Measurements from ENCODE around the gene PRXL2C.
A peak's percentile ranks its signal among the peaks of the same experiment; 100 is the strongest.
"Not testable (repeated sequence)": the region's sequence is repeated elsewhere in the genome, so short reads cannot be mapped to it uniquely, and the experiment has no call there.

PRXL2C gene

GRCh38 chr9:96686638-96687335 is 31.7 kb upstream of the PRXL2C start:
- DNase-seq (ENCODE audit: low read depth), result no peak
- no peak overlapping the region for H3K4me3 ChIP-seq (ENCODE audit: low read depth, low read length)
- TF ChIP-seq CTCF (IDR thresholded peaks at IDR 0.05; ENCODE audit: low read depth, low read length), result peak; percentile 8
- TF ChIP-seq, protein P1, sequence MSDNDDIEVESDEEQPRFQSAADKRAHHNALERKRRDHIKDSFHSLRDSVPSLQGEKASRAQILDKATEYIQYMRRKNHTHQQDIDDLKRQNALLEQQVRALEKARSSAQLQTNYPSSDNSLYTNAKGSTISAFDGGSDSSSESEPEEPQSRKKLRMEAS (IDR thresholded peaks at IDR 0.05; ENCODE audit: low read depth, low read length), result no peak

DNA sequence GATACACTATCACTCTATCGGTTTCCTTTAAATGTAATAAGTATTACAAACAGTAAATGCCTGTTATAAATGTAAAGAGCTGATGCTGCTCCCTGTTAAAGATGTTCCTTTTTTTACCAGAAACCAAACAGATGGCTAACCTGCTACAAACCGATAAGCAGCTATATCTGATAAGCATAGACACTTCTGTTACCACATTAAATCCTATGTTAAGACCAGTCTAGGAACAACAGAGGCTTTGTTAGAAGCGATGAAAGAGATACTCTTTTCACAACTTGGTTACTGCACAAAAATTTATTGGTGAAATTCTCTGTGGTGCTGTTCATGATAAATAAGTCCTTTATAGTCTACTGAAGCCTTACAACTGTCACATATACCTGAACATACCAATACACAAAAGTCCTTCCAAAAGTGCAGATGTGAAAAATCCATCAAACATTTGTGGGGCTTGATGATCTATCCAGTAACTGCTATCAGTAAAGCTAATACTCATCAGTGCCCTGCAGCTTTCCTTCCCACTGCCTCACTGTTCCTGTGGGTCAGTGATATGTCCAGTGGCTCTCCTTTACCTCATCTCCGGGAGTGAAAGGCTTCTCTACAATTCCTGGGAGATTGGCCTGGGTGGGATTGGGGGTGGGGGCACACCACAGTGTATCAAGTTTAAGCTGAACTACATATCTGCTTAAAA is 25.8 kb upstream of the PRXL2C start:
- H3K4me3 ChIP-seq (ENCODE audit: low read depth, low read length), result no peak overlapping the region
- TF ChIP-seq, protein P1 (IDR thresholded peaks at IDR 0.05; ENCODE audit: low read depth, low read length), result no peak
- TF ChIP-seq POLR2A (IDR thresholded peaks at IDR 0.05; ENCODE audit: extremely low read depth, insufficient read length) (no peak), MYC (IDR thresholded peaks at IDR 0.05; ENCODE audit: low read depth, low read length) (no peak), CTCF (IDR thresholded peaks at IDR 0.05; ENCODE audit: low read depth, low read length) (no peak)
- DNase-seq (ENCODE audit: low read depth), result no peak

GRCh38 chr9:96674906-96675538 is 19.9 kb upstream of the PRXL2C start:
- H3K4me3 ChIP-seq (ENCODE audit: low read depth, low read length), result no peak overlapping the region
- TF ChIP-seq, protein P1 (IDR thresholded peaks at IDR 0.05; ENCODE audit: low read depth, low read length), result no peak
- TF ChIP-seq POLR2A (IDR thresholded peaks at IDR 0.05; ENCODE audit: extremely low read depth, insufficient read length) (no peak), CTCF (IDR thresholded peaks at IDR 0.05; ENCODE audit: low read depth, low read length) (no peak), MYC (IDR thresholded peaks at IDR 0.05; ENCODE audit: low read depth, low read length) (no peak)
- no peak for DNase-seq (ENCODE audit: low read depth)

GRCh38 chr9:96673786-96674185 is 18.7 kb upstream of the PRXL2C start:
- not testable (repeated sequence) for DNase-seq (ENCODE audit: low read depth); H3K4me3 ChIP-seq (ENCODE audit: low read depth, low read length)

GRCh38 chr9:96668868-96669534 is 13.9 kb upstream of the PRXL2C start:
- TF ChIP-seq POLR2A (IDR thresholded peaks at IDR 0.05; ENCODE audit: extremely low read depth, insufficient read length) (no peak), CTCF (IDR thresholded peaks at IDR 0.05; ENCODE audit: low read depth, low read length) (no peak), MYC (IDR thresholded peaks at IDR 0.05; ENCODE audit: low read depth, low read length) (no peak)
- TF ChIP-seq, protein P1 (IDR thresholded peaks at IDR 0.05; ENCODE audit: low read depth, low read length), result no peak
- no peak overlapping the region for H3K4me3 ChIP-seq (ENCODE audit: low read depth, low read length)
- no peak for DNase-seq (ENCODE audit: low read depth)

DNA sequence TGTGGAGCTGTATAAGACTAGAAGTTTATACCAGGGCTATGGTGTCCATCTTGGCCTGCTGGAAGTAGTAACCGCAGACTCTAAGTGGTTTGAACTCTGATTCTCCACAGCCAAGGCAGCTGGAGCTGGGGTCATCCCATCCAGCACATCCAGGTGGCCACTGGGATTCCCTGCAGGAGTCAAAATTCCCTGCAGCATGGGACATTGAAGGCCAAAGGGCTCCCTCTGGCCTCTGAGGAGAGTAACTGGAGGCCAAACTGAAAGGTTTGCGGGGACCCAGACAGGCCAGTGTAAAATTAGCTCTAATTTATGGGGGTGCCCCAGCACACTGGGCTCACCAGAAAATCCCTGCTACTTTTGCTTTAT is 12.2 kb upstream of the PRXL2C start:
- TF ChIP-seq POLR2A (IDR thresholded peaks at IDR 0.05; ENCODE audit: extremely low read depth, insufficient read length), result no peak
- TF ChIP-seq, protein P1 (IDR thresholded peaks at IDR 0.05; ENCODE audit: low read depth, low read length), result no peak
- no peak for TF ChIP-seq CTCF (IDR thresholded peaks at IDR 0.05; ENCODE audit: low read depth, low read length)
- no peak for TF ChIP-seq MYC (IDR thresholded peaks at IDR 0.05; ENCODE audit: low read depth, low read length)
- DNase-seq (ENCODE audit: low read depth), result no peak
- H3K4me3 ChIP-seq (ENCODE audit: low read depth, low read length), result no peak overlapping the region

All from NB4 (cell line).